ENCODE measurements around the gene GJA3.

The GJA3 gene

DNA sequence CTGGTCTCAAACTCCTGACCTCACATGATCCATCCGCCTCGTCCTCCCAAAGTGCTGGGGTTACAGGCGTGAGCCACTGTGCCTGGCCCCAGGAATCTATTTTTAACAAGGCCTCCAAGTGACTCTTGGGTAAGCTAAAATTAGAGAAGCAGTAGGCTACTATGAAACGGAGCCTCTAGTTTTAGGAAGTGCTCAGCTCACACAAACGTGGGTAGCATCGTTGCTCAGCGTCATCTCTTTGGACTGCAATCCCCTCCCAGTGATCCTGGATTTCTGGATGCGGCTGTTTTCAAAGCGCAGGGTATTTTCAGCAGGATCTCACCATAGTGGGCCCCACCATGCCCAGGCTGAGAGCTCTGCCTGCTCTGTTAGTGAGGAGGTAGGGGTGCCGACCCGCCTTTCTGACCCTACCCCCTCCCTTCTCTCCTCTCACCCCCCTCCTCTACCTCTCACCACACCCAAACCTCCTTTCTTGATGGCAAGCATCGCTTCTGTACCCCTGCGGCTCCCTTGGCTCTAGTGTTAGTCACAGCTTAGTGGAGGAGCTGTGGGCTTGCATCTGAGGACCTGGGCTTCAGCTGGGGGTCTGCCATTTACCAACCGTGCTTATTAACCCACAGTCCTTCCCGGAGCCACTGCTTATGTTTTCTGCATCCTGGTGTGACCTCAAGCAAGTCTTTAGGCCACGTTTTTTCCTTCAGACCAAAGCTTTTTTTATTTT, 34.2 kb downstream of the GJA3 start:
- POLR2A ChIA-PET: interaction anchor here (1.0 to 3.0 kb wide), 5 partner anchors 8 to 52 kb away, joined by 3 to 20 read pairs (median 18); partner anchors contain the start of gene GJA3
- CTCF ChIA-PET: interaction anchor here (1.7 to 1.9 kb wide), 2 partner anchors 8 to 34 kb away, joined by 6 to 8 read pairs; partner anchors contain the start of gene GJA3
- TF ChIP-seq ELF4 (IDR thresholded peaks at IDR 0.05) (no peak), CTBP1 (IDR thresholded peaks at IDR 0.05; ENCODE audit: borderline replicate concordance) (no peak), PKNOX1 (IDR thresholded peaks at IDR 0.05) (no peak), HDGF (IDR thresholded peaks at IDR 0.05; ENCODE audit: borderline replicate concordance) (no peak), L3MBTL2 (conservative IDR thresholded peaks at IDR 0.05) (no peak), FOXA1 (IDR thresholded peaks at IDR 0.05) (no peak), SUZ12 (IDR thresholded peaks at IDR 0.05) (no peak), BHLHE40 (IDR thresholded peaks at IDR 0.05; ENCODE audit: borderline replicate concordance) (no peak), NFRKB (IDR thresholded peaks at IDR 0.05) (no peak), LEF1 (IDR thresholded peaks at IDR 0.05; ENCODE audit: borderline replicate concordance) (no peak), TARDBP (IDR thresholded peaks at IDR 0.05) (no peak), SP1 (IDR thresholded peaks at IDR 0.05) (no peak), ZNF384 (IDR thresholded peaks at IDR 0.05) (no peak)
- no peak for DNase-seq (ENCODE audit: extremely low spot score)

- CTCF ChIA-PET: no interaction called here
- DNase-seq (ENCODE audit: extremely low spot score): no peak
- POLR2A ChIA-PET: no interaction called here
- TF ChIP-seq BHLHE40 (IDR thresholded peaks at IDR 0.05; ENCODE audit: borderline replicate concordance): no peak
- TF ChIP-seq SP1 (IDR thresholded peaks at IDR 0.05): no peak
- TF ChIP-seq SUZ12 (IDR thresholded peaks at IDR 0.05): no peak
- TF ChIP-seq ARNT (IDR thresholded peaks at IDR 0.05): no peak
- no peak for TF ChIP-seq TARDBP (IDR thresholded peaks at IDR 0.05)
- TF ChIP-seq FOXK2 (IDR thresholded peaks at IDR 0.05): no peak
These were observed 35.1 kb downstream of the GJA3 start for GRCh38 chr13:20125783-20126165.

GRCh38 chr13:20125129-20125782, 35.6 kb downstream of the GJA3 start:
- POLR2A ChIA-PET: no interaction called here
- DNase-seq (ENCODE audit: extremely low spot score): no peak
- TF ChIP-seq CTBP1 (IDR thresholded peaks at IDR 0.05; ENCODE audit: borderline replicate concordance) (no peak), L3MBTL2 (conservative IDR thresholded peaks at IDR 0.05) (no peak), BHLHE40 (IDR thresholded peaks at IDR 0.05; ENCODE audit: borderline replicate concordance) (no peak), LEF1 (IDR thresholded peaks at IDR 0.05; ENCODE audit: borderline replicate concordance) (no peak), SP1 (IDR thresholded peaks at IDR 0.05) (no peak), FOXA1 (IDR thresholded peaks at IDR 0.05) (no peak), ZNF384 (IDR thresholded peaks at IDR 0.05) (no peak), ARNT (IDR thresholded peaks at IDR 0.05) (no peak), FOXK2 (IDR thresholded peaks at IDR 0.05) (no peak), HDGF (IDR thresholded peaks at IDR 0.05; ENCODE audit: borderline replicate concordance) (no peak)

GRCh38 chr13:20124303-20124702, 36.5 kb downstream of the GJA3 start:
- ChIA-PET POLR2A (no interaction called here), CTCF (no interaction called here)
- TF ChIP-seq L3MBTL2 (conservative IDR thresholded peaks at IDR 0.05): no peak
- TF ChIP-seq LEF1 (IDR thresholded peaks at IDR 0.05; ENCODE audit: borderline replicate concordance): no peak
- no peak for TF ChIP-seq FOXK2 (IDR thresholded peaks at IDR 0.05)
- TF ChIP-seq ZNF384 (IDR thresholded peaks at IDR 0.05): no peak
- no peak for DNase-seq (ENCODE audit: extremely low spot score)

More at GRCh38 chr13:20125129-20125782, 35.6 kb downstream of the GJA3 start:
- CTCF ChIA-PET: no interaction called here

GRCh38 chr13:20121159-20121525, 39.7 kb downstream of the GJA3 start:
- POLR2A ChIA-PET: no interaction called here
- CTCF ChIA-PET: interaction anchor here (0.6 to 0.9 kb wide), 2 partner anchors 14 to 708 kb away, joined by 3 read pairs; no protein-coding TSS in a partner anchor
- DNase-seq (ENCODE audit: extremely low spot score): no peak
- TF ChIP-seq SP1 (IDR thresholded peaks at IDR 0.05) (no peak), ZNF384 (IDR thresholded peaks at IDR 0.05) (no peak), LEF1 (IDR thresholded peaks at IDR 0.05; ENCODE audit: borderline replicate concordance) (no peak), PKNOX1 (IDR thresholded peaks at IDR 0.05) (no peak), L3MBTL2 (conservative IDR thresholded peaks at IDR 0.05) (no peak), HDGF (IDR thresholded peaks at IDR 0.05; ENCODE audit: borderline replicate concordance) (no peak), FOXK2 (IDR thresholded peaks at IDR 0.05) (no peak), ARNT (IDR thresholded peaks at IDR 0.05) (no peak), CTBP1 (IDR thresholded peaks at IDR 0.05; ENCODE audit: borderline replicate concordance) (no peak), NFRKB (IDR thresholded peaks at IDR 0.05) (no peak), FOXA1 (IDR thresholded peaks at IDR 0.05) (no peak), TARDBP (IDR thresholded peaks at IDR 0.05) (no peak), FOXM1 (IDR thresholded peaks at IDR 0.05; ENCODE audit: borderline replicate concordance) (no peak), ELF4 (IDR thresholded peaks at IDR 0.05) (no peak), SUZ12 (IDR thresholded peaks at IDR 0.05) (no peak), BHLHE40 (IDR thresholded peaks at IDR 0.05; ENCODE audit: borderline replicate concordance) (no peak)

GRCh38 chr13:20119960-20120359, 40.9 kb downstream of the GJA3 start:
- no peak for TF ChIP-seq PKNOX1 (IDR thresholded peaks at IDR 0.05)
- no peak for TF ChIP-seq NFRKB (IDR thresholded peaks at IDR 0.05)
- TF ChIP-seq CTBP1 (IDR thresholded peaks at IDR 0.05; ENCODE audit: borderline replicate concordance): no peak
- TF ChIP-seq FOXA1 (IDR thresholded peaks at IDR 0.05): no peak
- no peak for TF ChIP-seq ZNF384 (IDR thresholded peaks at IDR 0.05)
- ChIA-PET POLR2A (interaction anchor here (1.2 kb wide), 1 partner anchor 9 kb away, joined by 4 read pairs; no protein-coding TSS in a partner anchor), CTCF (no interaction called here)
- DNase-seq (ENCODE audit: extremely low spot score): no peak

Data from HEK293T (cell line).